ENCODE measurements around the gene DCT. TPM values are rescaled to one million over a fixed set of nuclear protein-coding genes. Genes with fewer than 3 reads are reported as not detected.

Gene DCT
- total RNA-seq, 4 donors from 2014 or later, result under 0.01 to 1.5 (median 0.47) TPM

DNA sequence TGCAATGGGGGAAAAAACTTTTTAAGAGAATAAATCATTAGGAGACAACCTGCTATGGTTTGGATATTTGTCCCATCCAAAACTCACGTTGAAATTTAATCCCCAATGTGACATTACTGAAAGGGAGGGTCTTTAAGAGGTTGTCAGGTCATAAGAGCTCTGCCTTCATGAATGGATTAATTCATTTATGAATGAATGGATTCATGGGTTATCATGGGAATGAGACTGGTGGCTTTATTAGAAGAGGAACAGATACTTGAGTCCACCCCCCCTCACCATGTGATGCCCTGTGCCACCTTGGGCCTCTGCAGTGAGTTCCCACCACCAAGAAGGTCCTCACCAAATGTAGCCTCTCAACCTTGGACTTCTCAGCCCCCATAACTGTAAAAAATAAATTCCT, 37.0 kb upstream of the DCT start:
- WGBS, result 62% methylated on average over 1 of the region's 1 CpG
- peaks cover 0 to 6% (median 0%) of the 10 kb centered on the region in 4 donors for H3K9me3 ChIP-seq
- H3K27me3 ChIP-seq, result no peaks in the 10 kb centered on the region
- H3K4me3 ChIP-seq, result no peak overlapping the region
- TF ChIP-seq POLR2AphosphoS5 (IDR thresholded peaks at IDR 0.05) (no peak), POLR2A (IDR thresholded peaks at IDR 0.05; ENCODE audit: low read depth) (no peak), EP300 (IDR thresholded peaks at IDR 0.05) (no peak)
- TF ChIP-seq, protein P1, sequence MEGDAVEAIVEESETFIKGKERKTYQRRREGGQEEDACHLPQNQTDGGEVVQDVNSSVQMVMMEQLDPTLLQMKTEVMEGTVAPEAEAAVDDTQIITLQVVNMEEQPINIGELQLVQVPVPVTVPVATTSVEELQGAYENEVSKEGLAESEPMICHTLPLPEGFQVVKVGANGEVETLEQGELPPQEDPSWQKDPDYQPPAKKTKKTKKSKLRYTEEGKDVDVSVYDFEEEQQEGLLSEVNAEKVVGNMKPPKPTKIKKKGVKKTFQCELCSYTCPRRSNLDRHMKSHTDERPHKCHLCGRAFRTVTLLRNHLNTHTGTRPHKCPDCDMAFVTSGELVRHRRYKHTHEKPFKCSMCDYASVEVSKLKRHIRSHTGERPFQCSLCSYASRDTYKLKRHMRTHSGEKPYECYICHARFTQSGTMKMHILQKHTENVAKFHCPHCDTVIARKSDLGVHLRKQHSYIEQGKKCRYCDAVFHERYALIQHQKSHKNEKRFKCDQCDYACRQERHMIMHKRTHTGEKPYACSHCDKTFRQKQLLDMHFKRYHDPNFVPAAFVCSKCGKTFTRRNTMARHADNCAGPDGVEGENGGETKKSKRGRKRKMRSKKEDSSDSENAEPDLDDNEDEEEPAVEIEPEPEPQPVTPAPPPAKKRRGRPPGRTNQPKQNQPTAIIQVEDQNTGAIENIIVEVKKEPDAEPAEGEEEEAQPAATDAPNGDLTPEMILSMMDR (IDR thresholded peaks at IDR 0.05), result no peak
- H3K36me3 ChIP-seq, result no peaks in the 10 kb centered on the region
- no peak overlapping the region for H3K27ac ChIP-seq (replicated peaks in 1 of 4)
- H3K4me1 ChIP-seq, result no peaks in the 10 kb centered on the region
- intact Hi-C loops (cut with DNase I), result no loop called here
- no peak for DNase-seq (ENCODE audit: extremely low spot score)

DNA sequence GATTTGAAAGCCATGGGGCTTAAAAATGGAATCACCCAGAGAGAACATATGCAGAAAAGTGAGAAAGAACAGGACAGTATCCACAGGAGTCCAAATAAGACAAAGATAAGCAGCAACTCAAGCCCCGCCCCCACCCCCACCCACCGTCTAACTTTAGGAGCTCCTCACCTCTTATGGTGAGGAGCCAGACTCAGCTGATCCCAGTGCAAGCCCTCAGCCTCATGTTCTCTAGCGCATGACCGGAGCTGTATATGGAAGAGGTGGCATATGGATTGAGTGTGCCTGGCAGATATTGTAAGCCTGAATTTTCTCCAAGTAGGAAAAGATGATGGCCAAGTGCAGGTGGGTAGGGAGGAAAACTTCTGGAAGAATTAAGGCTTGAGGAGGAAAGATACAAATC, 36.4 kb upstream of the DCT start:
- no peak for DNase-seq (ENCODE audit: extremely low spot score)
- Histone ChIP-seq H3K4me3 (no peak overlapping the region), H3K27me3 (no peaks in the 10 kb centered on the region), H3K36me3 (no peaks in the 10 kb centered on the region), H3K9me3 (peaks cover 0 to 6% (median 0%) of the 10 kb centered on the region in 4 donors), H3K4me1 (no peaks in the 10 kb centered on the region), H3K27ac (replicated peaks in 1 of 4) (no peak overlapping the region)
- intact Hi-C loops (cut with DNase I), result no loop called here
- 85% methylated on average over 4 of the region's 4 CpGs for WGBS
- TF ChIP-seq POLR2A (IDR thresholded peaks at IDR 0.05; ENCODE audit: low read depth) (no peak), EP300 (IDR thresholded peaks at IDR 0.05) (no peak), POLR2AphosphoS5 (IDR thresholded peaks at IDR 0.05) (no peak)
- TF ChIP-seq, protein P1 (IDR thresholded peaks at IDR 0.05), result no peak

DNA sequence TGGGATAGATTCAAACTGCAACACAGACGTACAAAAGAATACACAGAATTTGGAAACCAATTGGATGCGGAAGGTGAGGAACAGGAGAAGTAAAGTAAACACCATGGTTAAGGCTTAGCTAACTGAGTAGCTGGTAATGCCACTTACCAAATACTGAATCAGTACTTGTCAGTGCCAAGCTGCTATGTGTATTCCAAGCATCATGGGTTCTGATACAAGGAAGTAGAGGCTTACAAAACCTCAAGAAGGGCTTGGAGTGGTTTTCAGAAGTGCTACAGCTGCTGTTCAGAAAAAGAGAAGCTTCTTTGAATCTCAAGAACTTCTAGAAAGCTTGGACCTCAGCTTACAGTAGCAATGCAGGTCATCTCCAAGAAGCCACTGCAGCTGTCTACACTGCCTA, 35.9 kb upstream of the DCT start:
- no peaks in the 10 kb centered on the region for H3K36me3 ChIP-seq
- 91% methylated on average over 2 of the region's 2 CpGs for WGBS
- no peak for TF ChIP-seq POLR2A (IDR thresholded peaks at IDR 0.05; ENCODE audit: low read depth)
- TF ChIP-seq POLR2AphosphoS5 (IDR thresholded peaks at IDR 0.05), result no peak
- TF ChIP-seq, protein P1 (IDR thresholded peaks at IDR 0.05), result no peak
- TF ChIP-seq EP300 (IDR thresholded peaks at IDR 0.05), result no peak
- H3K4me1 ChIP-seq, result no peaks in the 10 kb centered on the region
- H3K9me3 ChIP-seq, result peaks cover 0 to 6% (median 0%) of the 10 kb centered on the region in 4 donors
- H3K27me3 ChIP-seq, result no peaks in the 10 kb centered on the region
- intact Hi-C loops (cut with DNase I), result no loop called here
- no peak for DNase-seq (ENCODE audit: extremely low spot score)
- H3K4me3 ChIP-seq, result no peak overlapping the region
- no peak overlapping the region for H3K27ac ChIP-seq (replicated peaks in 1 of 4)

DNA sequence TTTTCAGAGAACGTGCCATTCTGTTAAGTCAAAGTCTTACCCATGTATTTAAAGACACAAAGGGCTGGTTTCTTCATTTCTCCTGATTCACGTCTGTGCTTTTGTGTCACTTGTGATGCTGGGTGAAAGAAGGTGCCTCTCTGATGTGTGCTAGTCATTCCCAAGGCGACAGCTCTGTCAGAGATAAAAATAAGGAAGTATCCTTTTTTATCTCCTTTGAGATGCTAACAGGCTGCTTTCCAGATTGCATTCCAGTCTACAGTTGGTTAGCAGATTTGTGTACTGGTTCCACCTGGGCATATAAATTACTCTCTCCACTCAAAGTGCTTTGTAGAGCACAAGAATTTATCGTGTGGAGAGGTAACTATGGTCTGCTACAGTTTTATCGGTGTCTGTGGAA, 33.5 kb upstream of the DCT start:
- Histone ChIP-seq H3K27me3 (no peaks in the 10 kb centered on the region), H3K27ac (replicated peaks in 1 of 4) (no peak overlapping the region), H3K4me3 (no peak overlapping the region), H3K4me1 (no peaks in the 10 kb centered on the region), H3K9me3 (peaks cover 0 to 6% (median 0%) of the 10 kb centered on the region in 4 donors), H3K36me3 (no peaks in the 10 kb centered on the region)
- DNase-seq (ENCODE audit: extremely low spot score), result no peak
- 73% methylated on average over 5 of the region's 5 CpGs for WGBS
- intact Hi-C loops (cut with DNase I), result no loop called here
- TF ChIP-seq EP300 (IDR thresholded peaks at IDR 0.05), result no peak
- TF ChIP-seq POLR2AphosphoS5 (IDR thresholded peaks at IDR 0.05), result no peak
- TF ChIP-seq, protein P1 (IDR thresholded peaks at IDR 0.05), result no peak
- no peak for TF ChIP-seq POLR2A (IDR thresholded peaks at IDR 0.05; ENCODE audit: low read depth)

DNA sequence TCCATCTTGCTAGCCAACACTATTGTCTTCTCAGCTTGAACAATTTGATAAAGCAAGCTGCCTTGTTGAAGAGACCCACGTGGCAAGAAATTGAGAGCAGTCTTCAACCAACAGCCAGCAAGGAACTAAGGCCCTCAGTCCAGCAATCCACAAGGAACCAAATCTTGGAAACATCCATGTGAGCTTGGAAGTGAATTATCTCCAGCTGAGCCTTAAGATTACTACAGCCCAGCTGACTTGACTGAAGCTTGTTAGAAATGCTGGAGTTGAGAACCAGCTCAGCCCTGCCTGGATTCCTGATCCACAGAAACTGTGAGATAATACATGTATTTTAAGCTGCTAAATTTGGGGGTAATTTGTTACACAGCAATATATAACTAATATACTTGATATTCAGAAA, 26.2 kb upstream of the DCT start:
- intact Hi-C loops (cut with DNase I), result no loop called here
- WGBS, result 75% methylated on average over 1 of the region's 1 CpG

More for the DNA sequence above, 26.2 kb upstream of the DCT start:
- Histone ChIP-seq H3K4me3 (no peak overlapping the region), H3K27ac (replicated peaks in 1 of 4) (no peak overlapping the region), H3K9me3 (no peaks in the 10 kb centered on the region), H3K27me3 (no peaks in the 10 kb centered on the region), H3K36me3 (no peaks in the 10 kb centered on the region), H3K4me1 (peaks cover 0 to 14% (median 4%) of the 10 kb centered on the region in 4 donors)
- DNase-seq (ENCODE audit: extremely low spot score), result no peak
- TF ChIP-seq POLR2A (IDR thresholded peaks at IDR 0.05; ENCODE audit: low read depth) (no peak), POLR2AphosphoS5 (IDR thresholded peaks at IDR 0.05) (no peak), EP300 (IDR thresholded peaks at IDR 0.05) (no peak)
- TF ChIP-seq, protein P1 (IDR thresholded peaks at IDR 0.05), result no peak

All from esophagus muscularis mucosa (tissue), 4 donors.